ENCODE results near the gene DKK3. TPM values are rescaled to one million over a fixed set of nuclear protein-coding genes. Genes with fewer than 3 reads are reported as not detected.

The DKK3 gene
- total and polyA plus RNA-seq, 4 donors: 3.1 to 9.9 (median 7.1) TPM

GRCh38 chr11:12052676-12053605, 44.5 kb upstream of the DKK3 start:
- no peaks in the 10 kb centered on the region for H3K36me3 ChIP-seq (ENCODE audit: control insufficient read depth in 4 of 4, insufficient read depth in 3 of 4, low read depth in 1 of 4, low read length in 3 of 4)
- peaks cover 21 to 47% (median 27%) of the 10 kb centered on the region in 4 donors for H3K4me1 ChIP-seq (ENCODE audit: control insufficient read depth in 4 of 4, insufficient read depth in 4 of 4, low read length in 3 of 4)
- H3K4me3 ChIP-seq (ENCODE audit: low read depth in 1 of 3, low read length in 3 of 3): no peak overlapping the region
- no peak overlapping the region for H3K9ac ChIP-seq (ENCODE audit: low read depth in 1 of 2, low read length in 2 of 2)
- peak in 1 of 2 donors; percentile 55 for TF ChIP-seq RXRA (IDR thresholded peaks at IDR 0.05)
- TF ChIP-seq HNF4A (conservative IDR thresholded peaks at IDR 0.05): peak; percentile 24 to 52
- peak; percentile 61 for TF ChIP-seq FOXA2 (IDR thresholded peaks at IDR 0.05)
- no peak for TF ChIP-seq TAF1 (conservative IDR thresholded peaks at IDR 0.05)
- peak; percentile 22 for TF ChIP-seq SP1 (IDR thresholded peaks at IDR 0.05)
- peak in 1 of 2 donors; percentile 12 for TF ChIP-seq EGR1 (IDR thresholded peaks at IDR 0.05; ENCODE audit: low read depth in 2 of 2)
- TF ChIP-seq NR2F2 (IDR thresholded peaks at IDR 0.05): no peak
- peak; percentile 24 for TF ChIP-seq FOXA1 (IDR thresholded peaks at IDR 0.05)
- TF ChIP-seq YY1 (IDR thresholded peaks at IDR 0.05): peak; percentile 42
- no peak for DNase-seq (ENCODE audit: low spot score)
- peak overlapping the region; percentile 23 to 32 for H3K27ac ChIP-seq (ENCODE audit: low read depth in 1 of 2, low read length in 2 of 2)
- no peaks in the 10 kb centered on the region for H3K27me3 ChIP-seq (ENCODE audit: control insufficient read depth in 4 of 4, insufficient read depth in 4 of 4, low read length in 3 of 4)
- whole genome bisulfite sequencing: 48% methylated on average over 15 of the region's 15 CpGs
- no peaks in the 10 kb centered on the region for H3K9me3 ChIP-seq (ENCODE audit: control insufficient read depth in 4 of 4, low read length in 3 of 4)

- Histone ChIP-seq H3K27ac (ENCODE audit: low read depth in 1 of 2, low read length in 2 of 2) (peak overlapping the region; percentile 79 to 80), H3K9ac (ENCODE audit: low read depth in 1 of 2, low read length in 2 of 2) (no peak overlapping the region), H3K36me3 (ENCODE audit: control insufficient read depth in 4 of 4, insufficient read depth in 3 of 4, low read depth in 1 of 4, low read length in 3 of 4) (no peaks in the 10 kb centered on the region), H3K27me3 (ENCODE audit: control insufficient read depth in 4 of 4, insufficient read depth in 4 of 4, low read length in 3 of 4) (no peaks in the 10 kb centered on the region), H3K4me1 (ENCODE audit: control insufficient read depth in 4 of 4, insufficient read depth in 4 of 4, low read length in 3 of 4) (peaks cover 21 to 47% (median 31%) of the 10 kb centered on the region in 4 donors), H3K9me3 (ENCODE audit: control insufficient read depth in 4 of 4, low read length in 3 of 4) (no peaks in the 10 kb centered on the region), H3K4me3 (ENCODE audit: low read depth in 1 of 3, low read length in 3 of 3) (no peak overlapping the region)
- WGBS: 55% methylated on average over 6 of the region's 6 CpGs
- DNase-seq (ENCODE audit: low spot score): no peak
- TF ChIP-seq HNF4G (IDR thresholded peaks at IDR 0.05) (no peak), FOXA2 (IDR thresholded peaks at IDR 0.05) (no peak)
Measured at GRCh38 chr11:12051287-12051662, 42.8 kb upstream of the DKK3 start.

- Histone ChIP-seq H3K36me3 (ENCODE audit: control insufficient read depth in 4 of 4, insufficient read depth in 3 of 4, low read depth in 1 of 4, low read length in 3 of 4) (no peaks in the 10 kb centered on the region), H3K4me3 (ENCODE audit: low read depth in 1 of 3, low read length in 3 of 3) (no peak overlapping the region), H3K4me1 (ENCODE audit: control insufficient read depth in 4 of 4, insufficient read depth in 4 of 4, low read length in 3 of 4) (peaks cover 21 to 47% (median 31%) of the 10 kb centered on the region in 4 donors), H3K9me3 (ENCODE audit: control insufficient read depth in 4 of 4, low read length in 3 of 4) (no peaks in the 10 kb centered on the region), H3K27ac (ENCODE audit: low read depth in 1 of 2, low read length in 2 of 2) (peak overlapping the region; percentile 79 to 84), H3K9ac (ENCODE audit: low read depth in 1 of 2, low read length in 2 of 2) (peak overlapping the region in 1 of 2 donors; percentile 8), H3K27me3 (ENCODE audit: control insufficient read depth in 4 of 4, insufficient read depth in 4 of 4, low read length in 3 of 4) (no peaks in the 10 kb centered on the region)
- DNase-seq (ENCODE audit: low spot score): no peak
- 31% methylated on average over 10 of the region's 10 CpGs for WGBS
- TF ChIP-seq ZBTB33 (IDR thresholded peaks at IDR 0.05) (peak; percentile 94), REST (IDR thresholded peaks at IDR 0.05) (peak; percentile 93), GABPA (IDR thresholded peaks at IDR 0.05 in 1 of 2, conservative IDR thresholded peaks at IDR 0.05 in 1 of 2) (peak in 1 of 2 donors; percentile 30), YY1 (IDR thresholded peaks at IDR 0.05) (peak; percentile 90), SP1 (IDR thresholded peaks at IDR 0.05) (peak; percentile 95), HNF4G (IDR thresholded peaks at IDR 0.05) (peak; percentile 79), TAF1 (conservative IDR thresholded peaks at IDR 0.05) (no peak), RAD21 (IDR thresholded peaks at IDR 0.05) (peak; percentile 62 to 77), ATF3 (IDR thresholded peaks at IDR 0.05) (peak; percentile 73), MAX (IDR thresholded peaks at IDR 0.05) (peak; percentile 95), EGR1 (IDR thresholded peaks at IDR 0.05; ENCODE audit: low read depth in 2 of 2) (peak; percentile 39 to 86), HNF4A (conservative IDR thresholded peaks at IDR 0.05) (peak; percentile 93 to 95), RXRA (IDR thresholded peaks at IDR 0.05) (peak; percentile 94 to 96)
Measured at GRCh38 chr11:12050470-12051286, 42.3 kb upstream of the DKK3 start.
